PFSK-1 (cell line): ENCODE data around the gene PCBP3.

Experiments
- FOXP2 ChIP-seq: optimal IDR thresholded peaks from 2 replicates; pipeline ENCODE3; 2011; ENCODE audit warnings: borderline replicate concordance, control low read depth, inconsistent platforms; ENCODE audit not compliant: insufficient read depth; ENCODE audit errors: extremely low read length, extremely low read depth
- POLR2AphosphoS5 ChIP-seq: IDR thresholded peaks from 2 replicates; pipeline ENCODE4 v1.6.1; 2012; ENCODE audit warnings: low read depth, mild to moderate bottlenecking, control low read depth, low read length, moderate library complexity
- REST ChIP-seq, 2 experiments: IDR thresholded peaks; 2 replicates each; pipeline versions ENCODE4 v1.6.1 to v1.8.0; 2011 to 2012; ENCODE audit warnings: low read depth in 2 of 2, low read length in 2 of 2, control low read depth in 1 of 2, inconsistent platforms in 1 of 2, mild to moderate bottlenecking in 1 of 2, moderate library complexity in 1 of 2; ENCODE audit not compliant: insufficient read depth in 1 of 2
- SIN3A ChIP-seq: IDR thresholded peaks from 2 replicates; pipeline ENCODE4 v1.6.1; 2012; ENCODE audit warnings: mild to moderate bottlenecking, low read length, moderate library complexity, borderline replicate concordance; ENCODE audit not compliant: insufficient read depth
- TAF1 ChIP-seq: IDR thresholded peaks from 2 replicates; pipeline ENCODE4 v1.6.1; 2012; ENCODE audit warnings: low read length, control low read depth, borderline replicate concordance; ENCODE audit not compliant: insufficient read depth

The PCBP3 gene

GRCh38 chr21:45799765-45800338, 156.3 kb downstream of the PCBP3 start:
- no peak for TF ChIP-seq TAF1
- no peak for TF ChIP-seq POLR2AphosphoS5
- no peak for TF ChIP-seq REST (IDR thresholded peaks at IDR 0.05; ENCODE audit: insufficient read depth in 1 of 2, low read depth in 2 of 2, low read length in 2 of 2)
- no peak for TF ChIP-seq FOXP2
- no peak for TF ChIP-seq SIN3A

GRCh38 chr21:45800339-45801080, 157.0 kb downstream of the PCBP3 start:
- no peak for TF ChIP-seq POLR2AphosphoS5
- TF ChIP-seq FOXP2, result no peak
- no peak for TF ChIP-seq SIN3A
- no peak for TF ChIP-seq REST (IDR thresholded peaks at IDR 0.05; ENCODE audit: insufficient read depth in 1 of 2, low read depth in 2 of 2, low read length in 2 of 2)
- no peak for TF ChIP-seq TAF1

GRCh38 chr21:45801129-45801964, 157.8 kb downstream of the PCBP3 start:
- TF ChIP-seq SIN3A, result no peak
- no peak for TF ChIP-seq POLR2AphosphoS5
- no peak for TF ChIP-seq REST (IDR thresholded peaks at IDR 0.05; ENCODE audit: insufficient read depth in 1 of 2, low read depth in 2 of 2, low read length in 2 of 2)
- no peak for TF ChIP-seq FOXP2
- no peak for TF ChIP-seq TAF1

GRCh38 chr21:45801989-45802388, 158.5 kb downstream of the PCBP3 start:
- TF ChIP-seq SIN3A, result no peak
- TF ChIP-seq POLR2AphosphoS5, result no peak
- no peak for TF ChIP-seq REST (IDR thresholded peaks at IDR 0.05; ENCODE audit: insufficient read depth in 1 of 2, low read depth in 2 of 2, low read length in 2 of 2)
- no peak for TF ChIP-seq FOXP2
- no peak for TF ChIP-seq TAF1
